Stimulated activated CD4-positive, alpha-beta T cell treated with anti-CD3 and anti-CD28 coated beads, Interleukin-4, amount 100 ng/mL, for 1 hour (primary cell): ENCODE measurements around the gene GGTLC2.
"Not testable (repeated sequence)": the region's sequence is repeated elsewhere in the genome, so short reads cannot be mapped to it uniquely, and the experiment has no call there.

ENCODE experiments used
- DNase-seq: peaks from one replicate; pipeline ENCODE4 v3.0.0-alpha.2; 2020

Gene GGTLC2

DNA sequence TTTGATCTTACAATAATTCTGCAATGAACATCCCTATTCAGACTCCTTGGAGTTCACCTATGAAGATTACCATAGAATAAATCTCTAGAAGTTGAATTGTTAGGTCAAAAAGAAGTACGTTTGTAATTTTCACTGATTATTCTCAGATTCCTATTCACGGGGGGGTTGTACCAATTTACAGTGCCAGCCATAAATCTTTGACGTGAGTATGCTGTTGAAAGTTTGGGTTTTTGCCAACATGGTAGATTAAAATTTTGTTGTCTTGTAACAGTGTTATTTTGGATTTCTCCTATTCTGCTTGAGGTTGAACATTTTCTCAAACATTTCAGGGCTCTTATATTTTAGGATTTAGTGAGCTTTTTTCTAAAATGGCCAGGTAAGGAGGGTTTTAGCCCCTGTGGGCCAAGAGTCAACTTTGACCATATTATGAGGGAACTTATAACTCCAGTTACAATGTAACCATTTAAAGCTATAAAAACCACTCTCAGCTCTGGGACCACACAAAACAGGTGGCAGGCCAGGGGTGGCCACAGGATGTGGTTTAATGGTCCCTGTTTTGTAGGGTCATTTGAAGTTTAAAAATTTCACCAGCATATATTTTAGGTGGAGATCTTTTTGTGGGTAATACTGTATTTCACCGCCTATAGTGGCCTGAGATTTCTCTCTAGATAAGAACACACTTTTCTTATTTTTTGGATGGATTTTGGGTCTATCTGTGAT is 25.8 kb downstream of the GGTLC2 start:
- DNase-seq: no peak

DNA sequence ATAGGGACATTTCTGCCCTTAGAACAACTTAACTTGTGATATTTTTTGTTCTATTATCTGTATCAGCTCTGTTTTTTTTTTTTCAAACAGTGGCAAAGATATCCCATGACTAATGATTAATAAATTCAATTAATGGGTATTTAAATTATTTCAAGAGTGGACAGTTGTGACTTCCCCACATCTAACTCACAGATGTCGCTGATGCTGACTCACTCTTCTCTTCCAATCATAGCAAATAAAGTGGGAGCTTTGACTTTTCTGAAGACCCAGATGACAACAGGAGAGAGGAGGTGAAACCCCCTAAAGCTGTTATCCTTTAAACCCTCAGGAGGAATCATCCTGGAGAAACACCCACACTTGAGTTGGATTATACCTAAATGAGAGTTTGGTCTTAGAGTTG is 27.1 kb downstream of the GGTLC2 start:
- DNase-seq: no peak

DNA sequence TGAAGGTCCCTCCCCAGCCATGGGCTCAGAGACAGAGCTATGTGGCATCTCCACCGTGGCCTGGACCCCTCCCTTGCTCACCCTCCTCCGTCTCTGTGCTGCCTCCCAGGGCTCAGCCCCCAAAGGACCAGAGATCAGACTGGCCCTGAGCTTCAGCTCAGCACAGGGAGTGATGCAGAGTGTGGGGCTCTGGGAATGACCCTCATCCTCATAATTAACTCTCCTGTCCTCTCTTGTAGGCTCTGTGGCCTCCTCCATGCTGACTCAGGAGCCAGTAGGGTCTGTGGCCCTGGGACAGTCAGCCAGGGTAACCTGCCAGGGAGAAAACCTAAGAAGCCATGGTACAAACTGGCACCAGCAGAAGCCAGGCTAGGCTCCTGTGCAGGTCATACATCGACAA is 28.7 kb downstream of the GGTLC2 start:
- DNase-seq: no peak

DNA sequence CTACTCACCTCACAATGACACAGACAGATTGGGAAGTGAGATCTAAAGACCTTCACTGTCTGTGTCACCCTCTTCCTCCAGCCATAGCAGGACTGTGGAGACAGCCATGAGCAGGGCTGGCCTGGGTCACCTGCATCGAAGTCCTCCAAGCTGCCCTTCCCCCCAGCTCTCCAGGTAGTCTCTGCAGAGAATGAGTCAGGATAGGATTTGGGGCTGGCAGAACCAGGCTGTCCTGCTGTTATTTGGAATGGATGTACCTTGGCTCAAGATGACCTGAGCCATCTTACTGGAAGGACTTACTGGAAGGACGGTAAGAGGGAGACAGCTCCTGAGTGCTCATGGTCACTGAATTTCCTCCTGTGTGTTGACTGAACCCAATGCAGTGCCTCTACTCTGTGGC is 29.2 kb downstream of the GGTLC2 start:
- DNase-seq: no peak

DNA sequence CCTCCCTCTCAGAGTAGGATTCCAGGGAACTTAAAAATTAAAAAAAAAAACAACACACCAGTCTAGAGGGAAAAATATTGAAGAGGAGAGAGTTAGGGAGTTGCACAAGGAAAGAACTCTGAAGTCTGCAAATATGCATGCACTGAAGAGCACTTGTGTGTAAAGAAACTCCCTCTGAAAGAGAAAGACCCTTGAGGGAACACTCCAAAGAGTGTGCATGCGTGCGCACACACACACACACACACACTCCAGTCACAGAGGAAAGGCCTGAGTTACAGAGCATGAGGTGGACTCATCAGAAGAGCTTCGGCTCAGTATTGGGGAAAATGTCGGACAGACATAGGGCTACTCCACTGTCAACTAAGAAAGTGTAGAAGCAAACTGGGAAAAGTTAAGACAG is 30.1 kb downstream of the GGTLC2 start:
- no peak for DNase-seq

DNA sequence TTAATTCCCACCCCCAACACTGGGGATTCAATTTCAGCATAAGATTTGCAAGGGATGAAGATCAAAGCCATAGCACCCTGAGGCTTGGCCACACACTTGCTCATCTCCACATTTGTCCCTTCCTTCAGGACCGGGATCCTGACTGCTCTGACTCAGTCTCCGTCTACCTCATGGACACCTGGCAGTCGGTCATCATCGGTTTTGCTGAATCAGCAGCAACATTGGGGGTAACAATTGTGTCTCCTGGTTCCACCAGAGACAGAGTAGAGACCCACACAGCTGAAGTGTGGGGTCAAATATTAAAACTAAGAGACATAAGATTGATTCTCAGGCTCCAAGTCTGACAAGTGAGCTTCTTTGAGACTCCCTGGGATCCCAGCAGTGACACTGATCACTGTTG is 34.6 kb downstream of the GGTLC2 start:
- DNase-seq: no peak

DNA sequence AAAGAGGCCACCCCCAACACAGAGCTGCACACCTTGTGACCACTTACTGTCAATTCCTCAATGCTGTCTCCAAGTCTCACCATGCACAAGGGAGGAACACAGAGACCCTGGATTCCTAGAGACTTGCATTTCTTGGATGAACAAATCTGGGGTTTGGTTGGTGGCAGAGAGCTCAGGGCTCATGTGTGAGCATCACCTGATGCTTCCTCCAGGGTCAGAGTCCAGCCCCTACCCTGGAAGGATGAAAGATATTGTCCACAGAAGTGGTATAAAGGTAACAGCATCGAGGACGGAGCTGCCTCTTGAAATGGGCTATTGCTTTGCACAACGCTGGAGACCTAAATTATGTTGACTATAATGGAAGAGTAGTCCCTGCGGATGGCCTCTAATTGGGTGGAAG is 36.0 kb downstream of the GGTLC2 start:
- no peak for DNase-seq

DNA sequence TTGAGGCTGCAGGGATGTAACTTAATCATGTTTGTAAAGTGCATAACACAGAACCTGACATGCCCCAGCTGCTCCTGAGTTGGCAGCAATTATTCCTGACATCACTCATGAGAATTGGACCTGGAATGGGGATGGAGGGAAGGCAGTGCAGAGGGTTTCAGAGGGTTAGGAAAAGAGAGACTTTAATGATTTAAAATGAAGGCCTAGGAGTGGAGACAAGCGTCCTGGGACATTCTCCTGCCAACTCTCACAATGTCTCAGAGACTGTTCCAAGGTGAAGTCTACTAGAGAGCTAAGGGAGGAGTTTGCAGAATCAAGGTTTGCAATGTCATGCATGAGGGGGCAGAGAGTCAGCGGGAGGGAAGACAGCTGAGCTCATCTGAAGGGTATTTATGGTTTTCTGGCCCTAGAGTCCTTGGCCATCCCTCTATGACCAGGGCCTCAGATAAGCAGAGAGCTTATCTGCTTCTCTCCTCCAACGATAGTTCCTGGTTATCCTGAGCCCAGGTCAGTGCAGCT is 36.9 kb downstream of the GGTLC2 start:
- no peak for DNase-seq

DNA sequence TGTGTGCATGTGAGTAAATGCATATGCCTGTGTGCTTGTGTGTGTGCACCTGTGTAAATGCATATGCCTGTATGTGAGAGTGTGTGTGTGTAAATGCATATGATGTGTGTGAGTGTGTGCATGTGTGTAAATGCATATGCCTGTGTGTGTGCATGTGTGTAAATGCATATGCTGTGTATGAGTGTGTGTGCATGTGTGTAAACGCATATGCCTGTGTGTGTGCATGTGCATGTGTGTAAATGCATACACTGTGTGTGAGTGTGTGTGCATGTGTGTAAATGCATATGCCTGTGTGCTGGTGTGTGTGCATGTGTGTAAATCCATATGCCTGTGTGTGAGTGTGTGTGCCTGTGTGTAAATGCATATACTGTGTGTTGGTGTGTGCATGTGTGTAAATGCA is 37.8 kb downstream of the GGTLC2 start:
- DNase-seq: no peak

DNA sequence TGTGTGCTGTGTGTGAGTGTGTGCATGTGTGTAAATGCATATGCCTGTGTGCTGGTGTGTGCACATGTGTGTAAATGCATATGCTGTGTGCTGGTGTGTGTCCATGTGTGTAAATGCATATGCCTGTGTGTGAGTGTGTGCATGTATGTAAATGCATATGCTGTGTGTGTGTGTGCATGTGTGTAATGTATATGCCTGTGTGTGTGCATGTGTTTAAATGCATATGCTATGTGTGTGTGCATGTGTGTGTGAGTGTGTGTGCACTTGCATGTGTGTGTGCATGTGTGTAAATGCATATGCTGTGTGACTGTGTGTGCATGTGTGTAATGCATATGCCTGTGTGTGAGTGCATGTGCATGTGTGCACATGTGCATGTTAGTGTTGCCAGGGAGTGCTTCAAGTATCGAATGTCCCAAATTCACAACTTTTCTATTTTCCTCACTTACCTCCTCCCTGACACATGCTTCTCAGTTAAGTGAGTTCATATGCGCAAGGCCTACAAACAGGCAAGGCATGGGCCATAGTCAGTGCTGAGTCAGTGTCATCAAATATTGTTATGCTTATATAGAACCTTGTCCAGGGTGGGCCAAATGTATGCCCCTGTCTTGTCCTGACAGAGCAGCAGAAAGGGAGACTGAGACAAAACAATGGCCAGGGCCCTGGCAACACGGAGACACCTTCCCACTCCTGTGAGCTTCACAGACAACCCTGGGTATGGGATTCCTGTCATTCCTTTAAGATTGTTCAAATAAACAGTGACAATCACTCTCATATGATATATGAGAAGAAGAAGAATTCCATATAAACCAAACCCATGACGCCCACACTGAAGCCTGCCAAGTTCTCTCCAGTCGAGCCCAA is 38.6 kb downstream of the GGTLC2 start:
- no peak for DNase-seq

DNA sequence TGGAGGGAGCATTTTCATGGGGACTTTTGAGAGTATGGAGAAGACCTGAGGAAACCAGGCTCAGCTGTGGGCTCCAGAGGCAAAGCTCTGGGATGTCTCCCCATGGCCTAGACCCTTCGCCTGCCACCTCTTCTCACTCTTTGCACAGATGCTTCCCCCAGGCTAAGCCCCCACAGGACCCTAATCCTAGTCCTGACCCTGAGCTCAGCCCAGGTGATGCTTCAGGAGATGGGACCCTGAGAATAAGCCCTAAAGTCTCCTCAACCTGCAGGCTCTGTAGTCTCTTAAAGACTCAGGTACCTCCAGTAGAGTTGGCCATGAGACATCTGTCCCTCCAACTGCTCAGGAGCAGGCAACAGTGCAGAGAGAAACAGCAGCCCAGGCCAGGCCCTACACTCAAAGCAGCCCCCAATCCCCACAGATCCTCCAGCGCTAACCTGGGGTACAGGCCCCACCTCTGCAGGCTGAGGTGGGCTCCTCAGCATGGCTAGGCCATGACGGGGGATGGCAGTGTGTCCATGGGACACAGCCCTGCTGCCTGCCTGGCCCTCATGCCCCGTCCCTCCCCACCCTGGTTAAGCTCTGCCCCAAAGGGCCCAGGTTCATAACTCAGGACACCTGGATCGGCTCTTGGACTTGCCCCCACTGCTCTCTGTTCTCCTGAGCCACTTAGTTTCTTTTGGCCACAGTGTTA is 39.4 kb downstream of the GGTLC2 start:
- no peak for DNase-seq

DNA sequence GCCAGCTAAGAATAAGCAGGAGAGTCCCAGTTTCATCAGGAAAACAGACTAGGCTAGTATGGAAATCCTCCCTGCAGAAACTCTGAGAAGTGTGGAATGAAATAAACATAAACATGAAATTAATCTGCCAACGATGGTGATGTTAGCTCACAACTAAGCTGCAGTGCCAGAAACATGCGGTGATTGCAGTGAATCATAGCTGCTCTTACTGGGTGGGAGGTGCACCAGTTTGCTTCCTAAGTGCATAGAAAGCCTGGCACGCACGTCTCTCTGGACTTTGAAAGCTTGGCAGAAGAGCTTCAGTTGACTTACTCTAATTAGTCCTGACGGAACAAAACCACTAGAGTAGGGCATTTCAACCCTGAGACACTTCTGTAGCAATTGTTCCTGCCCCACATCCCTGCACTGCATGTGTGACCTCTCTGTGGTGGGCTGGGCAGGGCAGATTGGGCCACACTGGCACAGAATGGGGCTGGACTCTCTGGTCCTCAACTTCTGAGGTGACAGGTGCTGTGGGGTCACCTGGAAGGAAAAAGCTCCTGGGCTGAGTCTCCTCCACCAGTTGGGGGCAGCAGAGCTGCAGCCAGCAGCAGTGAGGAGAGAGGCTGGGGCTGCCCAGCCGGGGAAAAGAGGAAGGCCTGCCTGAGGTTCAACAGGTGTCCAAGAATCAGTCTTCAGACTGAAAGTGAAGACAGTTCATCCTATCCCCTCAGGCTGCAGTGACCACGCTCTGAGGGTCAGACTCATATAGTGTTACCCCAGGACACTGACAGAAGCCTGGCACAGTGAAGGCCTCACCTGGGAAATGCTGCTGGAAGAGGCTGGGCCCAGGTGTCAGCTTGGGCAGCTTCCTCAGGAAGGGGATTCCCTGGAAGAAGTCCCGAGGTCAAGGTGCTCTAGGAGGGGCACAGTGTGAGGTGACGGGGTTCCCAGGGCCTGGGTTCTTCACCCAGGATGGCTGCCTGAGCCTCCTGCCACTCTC is 40.5 kb downstream of the GGTLC2 start:
- DNase-seq: no peak

DNA sequence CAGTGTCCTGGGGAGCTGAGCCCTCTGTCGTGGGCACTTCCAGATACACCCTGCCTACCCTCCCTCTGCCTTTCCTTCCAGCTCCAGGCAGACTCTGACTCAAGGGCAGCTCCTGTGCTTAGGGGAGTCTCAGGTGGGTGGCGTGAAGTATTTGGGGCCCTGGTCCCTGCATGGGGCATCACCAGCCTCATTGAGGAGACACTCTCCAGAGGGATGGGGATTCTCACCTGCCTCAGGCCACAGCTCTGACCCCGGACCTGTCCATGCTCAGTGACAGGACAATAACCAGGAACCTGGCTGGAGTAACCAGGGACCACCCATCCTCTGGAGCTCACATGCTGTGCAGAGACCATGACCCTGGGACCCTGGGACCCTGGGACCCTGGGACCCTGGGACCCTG is 41.2 kb downstream of the GGTLC2 start:
- no peak for DNase-seq

DNA sequence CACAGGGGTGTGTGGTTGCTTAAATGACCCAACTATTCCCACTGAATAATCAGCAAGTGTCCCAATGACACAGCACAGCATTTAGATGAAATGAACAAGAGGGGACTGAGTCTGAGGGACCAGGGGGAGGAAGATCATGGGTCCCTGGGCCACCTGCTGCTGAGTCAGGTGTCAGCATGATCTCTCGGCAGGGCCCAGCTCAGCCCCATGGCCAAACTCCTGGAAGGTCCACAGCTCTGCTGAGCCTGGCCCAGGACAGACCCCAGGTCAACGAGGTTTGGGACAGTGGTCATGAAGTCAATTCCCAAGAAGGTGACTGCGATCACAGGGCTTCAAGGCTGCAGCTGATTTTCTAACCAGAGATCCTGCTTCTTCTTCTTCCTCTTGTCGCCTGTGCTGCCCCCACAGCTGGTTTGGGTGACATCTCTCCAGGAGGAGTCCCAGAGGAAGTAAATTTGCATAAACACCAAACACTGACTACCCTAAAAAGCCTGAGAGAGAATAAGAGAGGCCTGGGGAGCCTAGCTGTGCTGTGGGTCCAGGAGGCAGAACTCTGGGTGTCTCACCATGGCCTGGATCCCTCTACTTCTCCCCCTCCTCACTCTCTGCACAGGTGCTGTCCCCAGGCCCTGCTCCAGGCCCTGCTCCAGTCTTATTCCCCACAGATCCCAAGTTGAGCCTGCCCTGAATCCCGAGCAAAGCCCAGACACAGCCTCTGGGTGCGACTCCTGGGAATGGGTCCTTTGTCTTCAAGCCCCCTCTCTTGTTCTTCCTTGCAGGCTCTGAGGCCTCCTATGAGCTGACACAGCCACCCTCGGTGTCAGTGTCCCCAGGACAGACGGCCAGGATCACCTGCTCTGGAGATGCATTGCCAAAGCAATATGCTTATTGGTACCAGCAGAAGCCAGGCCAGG is 42.0 kb downstream of the GGTLC2 start:
- not testable (repeated sequence) for DNase-seq

DNA sequence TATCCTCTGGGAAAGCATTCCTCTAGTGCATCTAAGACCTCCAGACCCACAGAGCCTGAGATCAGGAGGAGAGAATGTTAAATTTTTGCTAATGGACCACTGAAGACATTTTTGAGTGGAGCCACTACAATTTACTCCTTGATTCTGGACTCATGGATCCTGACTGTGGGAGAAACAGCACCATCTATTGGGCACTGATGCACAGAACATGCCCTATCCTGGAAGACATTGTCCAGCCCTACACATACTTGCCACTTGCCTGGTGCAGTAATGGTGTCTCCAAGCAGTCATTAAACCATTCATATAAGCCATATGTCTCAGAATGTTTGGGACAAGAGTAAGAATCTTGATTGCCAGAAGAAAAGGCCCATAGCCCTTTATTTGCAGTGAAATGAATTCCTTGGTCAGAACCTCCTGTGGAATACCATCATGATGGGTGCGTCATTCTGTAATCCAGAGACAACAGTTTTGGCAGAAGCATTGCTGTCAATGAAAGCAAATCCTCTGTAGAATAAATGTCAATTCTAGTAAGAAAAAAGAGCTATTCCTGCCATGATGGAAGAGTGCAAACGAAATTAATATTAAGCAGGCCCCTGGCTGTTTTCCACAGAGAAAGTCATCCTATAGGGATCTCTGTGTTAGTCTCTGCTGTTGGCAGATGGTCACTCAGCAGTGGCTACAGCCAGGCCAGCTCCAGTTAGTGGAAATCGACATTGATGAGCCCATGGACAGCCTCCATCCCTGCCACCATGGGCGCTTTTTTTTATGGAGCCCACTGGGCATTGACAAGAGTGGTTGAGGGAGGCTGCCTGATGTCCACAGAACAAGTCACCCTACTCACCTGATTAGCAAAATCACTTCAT is 43.5 kb downstream of the GGTLC2 start:
- DNase-seq: no peak

DNA sequence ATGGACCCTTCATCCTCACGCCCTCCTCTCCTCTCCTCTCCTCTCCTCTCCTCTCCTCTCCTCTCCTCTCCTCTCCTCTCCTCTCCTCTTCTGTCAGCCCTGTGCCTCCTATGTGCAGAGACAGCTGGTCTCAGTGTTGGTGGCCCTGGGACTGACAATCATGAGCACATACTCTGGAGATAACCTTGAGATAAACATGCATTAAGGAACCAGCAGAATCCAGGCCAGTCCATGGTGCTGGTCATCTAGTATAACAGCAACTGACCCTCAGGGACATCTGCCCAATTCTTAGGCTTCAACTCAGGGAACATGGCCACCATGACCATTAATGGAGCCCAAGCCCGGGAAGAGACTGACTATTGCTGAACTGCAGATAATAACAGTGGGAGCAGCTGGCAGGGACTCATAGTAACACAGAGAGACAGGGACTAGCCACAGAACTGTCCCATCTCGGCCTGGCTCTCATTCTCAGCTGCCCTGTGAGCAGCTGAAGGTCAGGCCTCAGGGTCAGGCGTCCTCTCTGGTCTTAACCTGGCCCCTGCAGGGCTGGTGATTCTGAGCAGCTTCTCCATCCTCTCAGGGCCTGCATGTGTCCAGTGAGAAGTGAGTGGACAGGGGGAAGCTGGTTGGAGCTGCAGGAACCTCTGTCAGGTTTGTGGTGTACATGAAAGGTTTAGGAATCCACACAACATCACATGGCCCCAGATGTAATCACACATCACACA is 45.4 kb downstream of the GGTLC2 start:
- DNase-seq: no peak

DNA sequence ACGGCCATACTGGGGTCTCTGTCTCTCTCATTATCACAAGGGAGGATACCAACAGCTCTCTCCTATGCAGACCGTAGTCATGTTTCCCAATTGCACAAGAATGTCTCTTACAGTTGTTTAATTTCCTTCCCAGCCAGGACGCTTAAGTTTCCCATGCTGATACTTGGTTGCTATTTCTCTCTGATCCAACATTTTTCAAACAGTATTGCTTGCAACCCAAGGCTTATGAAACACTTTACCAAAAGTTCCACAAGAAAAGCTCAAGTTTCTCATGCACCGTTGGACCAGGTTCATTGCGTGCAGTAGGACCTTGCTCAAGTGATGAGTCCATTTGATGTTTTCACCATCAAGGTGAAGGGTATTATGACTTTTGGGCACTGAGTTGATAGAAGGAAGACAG is 46.6 kb downstream of the GGTLC2 start:
- no peak for DNase-seq

DNA sequence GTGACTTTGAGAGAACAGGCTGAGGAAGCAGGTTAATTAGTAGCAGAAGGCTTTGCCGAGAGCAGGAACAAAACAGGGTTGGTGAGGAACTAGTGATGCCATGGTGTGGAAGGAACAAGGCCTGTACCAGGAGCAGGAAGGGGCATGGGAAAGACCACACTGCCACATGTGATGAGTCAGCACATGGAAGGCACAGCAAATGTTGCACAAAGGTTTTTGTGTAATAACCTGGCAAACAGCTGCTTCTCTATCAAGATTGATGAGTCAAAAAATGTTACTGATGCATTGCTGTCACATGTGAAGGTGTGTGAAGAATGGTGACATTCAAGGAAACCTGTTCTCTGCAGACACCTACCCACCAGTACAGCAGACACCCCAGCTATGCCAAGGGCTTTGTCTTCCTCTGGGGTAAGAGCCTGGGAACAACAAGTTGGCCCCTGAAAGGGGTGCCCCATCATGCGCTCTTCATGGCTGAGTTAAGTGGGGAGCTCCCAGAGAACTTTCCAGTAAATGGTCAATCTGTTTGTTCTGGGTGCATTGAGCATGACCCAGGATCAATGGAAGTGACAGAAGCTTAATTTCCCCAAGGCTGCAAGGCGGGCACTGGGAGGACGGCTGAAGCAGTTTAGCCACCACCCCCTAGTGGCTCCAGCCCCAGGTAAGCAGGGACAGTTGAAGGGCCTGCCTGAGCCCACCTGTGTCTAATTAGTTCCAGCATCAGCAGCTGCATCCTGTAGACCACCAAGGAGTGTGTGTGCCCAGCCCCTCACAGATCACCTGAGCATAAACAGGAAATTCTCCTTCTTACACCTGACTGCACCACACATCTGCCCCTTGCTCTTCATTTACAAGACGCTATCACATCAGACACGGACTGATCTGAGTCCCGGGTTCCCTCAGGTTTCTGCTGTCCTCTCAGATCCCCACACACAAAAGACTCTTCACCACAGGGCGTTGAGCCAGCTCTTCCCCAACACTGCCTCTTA is 47.6 kb downstream of the GGTLC2 start:
- no peak for DNase-seq
